HAP-1 (cell line): ENCODE measurements around the gene RAD17.
A peak's percentile ranks its signal among the peaks of the same experiment; 100 is the strongest.
"Not testable (repeated sequence)": the region's sequence is repeated elsewhere in the genome, so short reads cannot be mapped to it uniquely, and the experiment has no call there.

Source experiments
- DNase-seq, 2 experiments: peaks; one replicate each; pipeline ENCODE4 v3.0.0-alpha.2; 2016 to 2020; ENCODE audit warnings: low spot score in 2 of 2
- H3K27me3 ChIP-seq: fragments of 250-450 bp; sonication (Bioruptor Pico); 2 replicates; pipeline ENCODE4 v1.5.1; 2020; ENCODE audit warnings: low read depth, mild to moderate bottlenecking, moderate library complexity
- H3K36me3 ChIP-seq: fragments of 250-450 bp; sonication (Bioruptor Pico); replicated peaks from 2 replicates; pipeline ENCODE4 v1.5.1; 2020; ENCODE audit warnings: mild to moderate bottlenecking
- H3K4me1 ChIP-seq: fragments of 250-450 bp; sonication (Bioruptor Pico); 2 replicates; pipeline ENCODE4 v1.5.1; 2020; ENCODE audit warnings: mild to moderate bottlenecking
- H3K4me3 ChIP-seq: fragments of 250-450 bp; sonication (Bioruptor Pico); 2 replicates; pipeline ENCODE4 v1.5.1; 2020; ENCODE audit warnings: mild to moderate bottlenecking, moderate library complexity
- H3K9me3 ChIP-seq: fragments of 250-450 bp; sonication (Bioruptor Pico); 2 replicates; pipeline ENCODE4 v1.5.1; 2020; ENCODE audit warnings: mild to moderate bottlenecking, moderate library complexity
- in situ Hi-C: fragments of 300-500 bp; cut with MboI; formaldehyde crosslinking; loops from 3 replicates; pipeline ENCODE4 v1.14.3; 2020; ENCODE audit warnings: low sequenced_read_pairs, inconsistent platforms, mixed read lengths

The RAD17 gene

GRCh38 chr5:69416699-69417098 is 47.1 kb downstream of the RAD17 start:
- no peak for DNase-seq
- Histone ChIP-seq H3K4me1 (no peaks in the 10 kb centered on the region), H3K4me3 (no peak overlapping the region), H3K9me3 (no peaks in the 10 kb centered on the region), H3K36me3 (peaks cover 16% of the 10 kb centered on the region), H3K27me3 (no peaks in the 10 kb centered on the region)
- in situ Hi-C loops, result no loop called here

- H3K9me3 ChIP-seq, result no peaks in the 10 kb centered on the region
- in situ Hi-C loops, result no loop called here
- no peaks in the 10 kb centered on the region for H3K4me1 ChIP-seq
- no peak overlapping the region for H3K4me3 ChIP-seq
- no peaks in the 10 kb centered on the region for H3K27me3 ChIP-seq
- H3K36me3 ChIP-seq, result peaks cover 15% of the 10 kb centered on the region
- no peak for DNase-seq
Observed at GRCh38 chr5:69418554-69418953, 48.9 kb downstream of the RAD17 start.

GRCh38 chr5:69431424-69432303 is 62.0 kb downstream of the RAD17 start:
- DNase-seq, result no peak
- in situ Hi-C loops, result no loop called here
- Histone ChIP-seq H3K4me1 (0 out of 2 replicates have a peak, but pooled peaks cover 3% of the 10 kb centered on the region), H3K27me3 (no peaks in the 10 kb centered on the region), H3K36me3 (no peaks in the 10 kb centered on the region), H3K9me3 (no peaks in the 10 kb centered on the region), H3K4me3 (no peak overlapping the region)

DNA sequence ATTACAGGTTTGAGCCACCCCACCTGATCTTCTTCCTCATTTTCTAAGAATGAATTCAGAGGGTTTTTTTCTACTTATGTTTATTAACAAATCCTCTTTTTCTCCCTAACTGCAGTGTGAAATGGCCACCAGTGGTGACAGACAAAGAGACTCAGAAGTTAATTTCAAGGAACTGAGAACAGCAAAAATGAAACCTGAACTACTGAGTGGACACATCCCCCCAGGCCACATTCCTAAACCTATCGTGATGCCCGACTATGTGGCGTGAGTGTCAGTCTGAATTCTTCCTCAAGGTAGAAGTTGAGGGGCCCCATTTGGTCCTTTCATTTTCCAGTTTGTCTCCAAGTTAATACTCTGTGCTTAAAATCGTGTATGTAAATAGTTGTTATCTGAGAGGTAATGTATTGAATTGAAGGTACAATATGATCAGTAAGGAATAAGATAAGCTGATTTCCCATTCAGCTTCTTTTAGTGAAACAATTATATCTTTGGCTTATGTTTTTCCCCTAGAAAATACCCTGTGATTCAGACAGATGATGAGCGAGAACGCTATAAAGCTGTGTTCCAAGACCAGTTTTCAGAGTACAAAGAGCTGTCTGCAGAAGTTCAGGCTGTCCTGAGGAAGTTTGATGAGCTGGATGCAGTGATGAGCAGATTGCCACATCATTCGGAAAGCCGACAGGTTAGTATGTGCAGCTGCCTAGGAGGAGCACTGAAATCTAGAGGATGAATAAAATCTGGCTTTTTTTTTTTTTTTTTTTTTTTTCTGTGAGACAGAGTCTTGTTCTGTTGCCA is 63.0 kb downstream of the RAD17 start:
- in situ Hi-C loops, result no loop called here

DNA sequence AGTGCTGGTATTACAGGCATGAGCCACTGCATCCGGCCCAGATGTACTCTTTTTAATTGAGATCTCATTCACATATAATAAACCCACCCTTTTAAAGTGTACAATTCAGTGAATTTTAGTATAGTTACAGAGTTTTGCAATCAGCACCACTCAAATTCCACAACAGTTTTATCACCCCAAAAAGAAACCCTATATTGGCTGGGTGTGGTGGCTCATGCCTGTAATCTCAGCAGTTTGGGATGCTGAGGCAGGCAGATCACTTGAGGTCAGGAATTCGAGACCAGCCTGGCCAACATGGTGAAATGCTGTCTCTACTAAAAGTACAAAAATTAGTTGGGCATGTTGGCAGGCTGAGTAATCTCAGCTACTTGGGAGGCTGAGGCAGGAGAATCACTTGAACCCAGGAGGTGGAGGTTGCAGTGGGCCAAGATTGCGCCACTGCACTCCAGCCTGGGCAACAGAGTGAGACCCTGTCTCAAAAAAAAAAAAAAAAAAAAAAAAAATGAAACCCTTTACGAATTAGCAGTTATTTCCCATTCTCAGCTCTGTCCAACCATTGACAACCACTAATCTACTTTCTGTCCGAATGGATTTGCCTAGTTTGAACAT is 65.8 kb downstream of the RAD17 start:
- in situ Hi-C loops, H3K27me3 ChIP-seq, H3K36me3 ChIP-seq, H3K4me1 ChIP-seq, H3K9me3 ChIP-seq, H3K4me3 ChIP-seq, DNase-seq: not testable (repeated sequence)

More for the DNA sequence above, 63.0 kb downstream of the RAD17 start:
- H3K4me3 ChIP-seq, result no peak overlapping the region
- H3K9me3 ChIP-seq, result no peaks in the 10 kb centered on the region
- DNase-seq, result no peak
- H3K36me3 ChIP-seq, result no peaks in the 10 kb centered on the region
- H3K27me3 ChIP-seq, result no peaks in the 10 kb centered on the region
- 0 out of 2 replicates have a peak, but pooled peaks cover 3% of the 10 kb centered on the region for H3K4me1 ChIP-seq

- Histone ChIP-seq H3K4me3 (no peak overlapping the region), H3K9me3 (no peaks in the 10 kb centered on the region), H3K36me3 (no peaks in the 10 kb centered on the region), H3K27me3 (no peaks in the 10 kb centered on the region), H3K4me1 (no peaks in the 10 kb centered on the region)
- no peak for DNase-seq
- in situ Hi-C loops, result no loop called here
Observed at GRCh38 chr5:69444127-69444754, 74.6 kb downstream of the RAD17 start.

GRCh38 chr5:69449511-69449910 is 79.9 kb downstream of the RAD17 start:
- DNase-seq, result no peak
- Histone ChIP-seq H3K4me3 (no peak overlapping the region), H3K36me3 (no peaks in the 10 kb centered on the region), H3K27me3 (no peaks in the 10 kb centered on the region), H3K9me3 (no peaks in the 10 kb centered on the region), H3K4me1 (peaks cover 3% of the 10 kb centered on the region)
- in situ Hi-C loops, result no loop called here

DNA sequence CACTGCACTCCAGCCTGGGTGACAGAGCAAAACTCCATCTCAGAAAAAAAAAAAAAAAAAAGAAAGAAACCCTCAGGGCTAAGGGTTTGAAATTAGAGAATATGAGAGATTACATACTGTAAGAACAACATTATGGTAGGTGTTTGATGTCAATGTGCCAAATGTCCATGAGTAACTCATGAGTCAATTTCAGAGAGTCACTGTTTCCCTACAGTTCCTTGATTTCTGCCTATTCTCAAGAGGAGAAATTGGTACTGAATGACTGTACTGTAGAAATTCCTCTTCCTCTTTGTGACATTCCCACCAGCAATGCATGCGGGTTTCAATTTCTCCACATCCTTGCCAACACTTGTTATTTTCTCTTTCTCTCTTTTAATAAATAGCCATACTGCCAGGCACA is 80.5 kb downstream of the RAD17 start:
- Histone ChIP-seq H3K36me3 (no peaks in the 10 kb centered on the region), H3K27me3 (no peaks in the 10 kb centered on the region), H3K4me3 (no peak overlapping the region), H3K9me3 (no peaks in the 10 kb centered on the region), H3K4me1 (peaks cover 7% of the 10 kb centered on the region)
- DNase-seq, result no peak
- in situ Hi-C loops, result no loop called here

GRCh38 chr5:69450527-69450926 is 80.9 kb downstream of the RAD17 start:
- H3K4me3 ChIP-seq, in situ Hi-C loops, H3K27me3 ChIP-seq, H3K9me3 ChIP-seq, H3K4me1 ChIP-seq, H3K36me3 ChIP-seq, DNase-seq: not testable (repeated sequence)

DNA sequence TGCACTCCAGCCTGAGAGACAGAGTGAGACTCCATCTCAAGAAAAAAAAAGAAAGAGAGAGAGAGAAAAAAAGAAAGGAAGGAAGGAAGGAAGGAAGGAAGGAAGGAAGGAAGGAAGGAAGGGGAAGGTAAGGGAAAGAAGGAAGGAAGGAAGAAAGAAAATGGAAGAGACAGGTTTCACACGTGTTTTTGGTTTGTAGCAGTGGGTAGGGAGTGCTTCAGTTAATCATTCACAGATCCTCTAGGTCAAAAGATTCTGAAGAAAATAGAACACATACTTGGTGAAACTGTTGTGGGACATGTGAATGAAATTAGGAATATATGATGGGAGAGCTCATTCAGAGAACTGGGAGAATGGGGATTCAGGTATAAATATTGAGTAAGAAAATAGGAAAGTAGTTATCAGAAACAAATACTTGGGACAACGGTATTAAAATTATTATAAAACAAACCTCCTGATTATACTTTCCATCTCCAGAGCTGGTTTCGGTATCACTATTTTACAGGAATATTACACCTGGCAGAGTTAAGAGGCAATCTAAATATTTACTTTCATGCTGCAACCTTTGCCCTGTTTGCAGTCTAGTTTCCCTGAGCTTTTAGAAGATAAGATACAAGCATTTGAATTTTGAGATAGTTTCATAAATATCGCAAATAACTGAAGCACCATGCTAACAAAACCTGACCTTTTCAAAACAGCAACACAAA is 82.5 kb downstream of the RAD17 start:
- in situ Hi-C loops, result no loop called here
- peaks cover 7% of the 10 kb centered on the region for H3K4me1 ChIP-seq
- H3K9me3 ChIP-seq, result no peaks in the 10 kb centered on the region
- DNase-seq, result no peak
- H3K4me3 ChIP-seq, result no peak overlapping the region
- no peaks in the 10 kb centered on the region for H3K36me3 ChIP-seq
- no peaks in the 10 kb centered on the region for H3K27me3 ChIP-seq

DNA sequence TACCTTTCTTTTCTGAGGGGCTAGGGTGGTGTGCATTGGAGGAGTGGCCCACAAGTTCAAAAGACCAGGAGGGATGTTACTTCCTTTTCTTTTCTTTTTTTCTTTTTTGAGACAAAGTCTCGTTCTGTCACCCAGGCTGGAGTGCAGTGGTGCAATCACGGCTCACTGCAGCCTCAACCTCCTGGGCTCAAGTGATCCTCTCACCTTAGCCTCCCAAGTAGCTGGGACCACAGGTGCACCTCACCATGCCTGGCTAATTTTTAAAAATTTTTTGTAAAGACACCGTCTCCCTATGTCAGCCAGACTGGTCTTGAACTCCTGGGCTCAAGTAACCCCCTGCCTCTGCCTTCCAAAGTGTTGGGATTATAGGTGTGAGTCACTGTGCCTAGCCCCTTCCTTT is 83.9 kb downstream of the RAD17 start:
- H3K36me3 ChIP-seq, H3K9me3 ChIP-seq, H3K4me1 ChIP-seq, DNase-seq, H3K27me3 ChIP-seq, in situ Hi-C loops: not testable (repeated sequence)
- peak overlapping the region; percentile 19 for H3K4me3 ChIP-seq

DNA sequence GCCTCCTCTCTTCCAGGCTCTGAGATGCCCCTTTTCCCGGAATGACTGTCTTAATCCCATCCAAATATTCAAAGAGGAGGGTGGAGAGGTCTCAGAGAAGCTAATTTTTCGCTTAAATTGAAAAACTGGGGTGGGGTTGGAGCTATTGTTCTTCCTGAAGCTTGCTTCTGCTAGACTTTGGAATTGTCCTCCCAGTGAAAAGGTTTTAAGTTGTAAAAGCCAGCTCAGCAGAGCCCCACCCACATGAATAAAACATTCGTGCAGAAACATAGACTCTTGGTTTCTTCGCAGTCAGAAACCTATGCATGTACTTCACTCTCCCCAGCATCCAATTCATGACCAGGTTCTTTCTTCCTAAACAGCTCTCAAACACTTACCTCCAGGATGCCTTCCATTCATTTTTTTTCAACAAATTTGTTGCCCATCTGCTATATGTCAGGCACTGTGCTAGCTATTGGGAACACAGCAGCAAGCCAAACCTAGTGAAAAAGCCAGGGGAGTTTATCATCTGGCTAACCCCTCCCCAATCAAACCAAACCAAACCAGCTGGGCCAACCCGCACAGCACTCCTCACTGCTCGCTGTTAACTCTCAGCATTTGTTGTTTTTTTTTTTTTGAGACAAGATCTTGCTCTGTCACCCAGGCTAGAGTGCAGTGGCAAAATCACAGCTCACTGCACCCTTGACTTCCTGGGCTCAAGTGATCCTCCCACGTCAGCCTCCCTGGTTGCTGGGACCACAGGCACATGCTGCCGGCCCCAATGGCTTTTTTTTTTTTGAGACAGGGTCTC is 85.0 kb downstream of the RAD17 start:
- H3K36me3 ChIP-seq, result no peaks in the 10 kb centered on the region
- in situ Hi-C loops, result no loop called here
- no peaks in the 10 kb centered on the region for H3K27me3 ChIP-seq
- H3K4me3 ChIP-seq, result peak overlapping the region; percentile 19
- no peaks in the 10 kb centered on the region for H3K9me3 ChIP-seq
- H3K4me1 ChIP-seq, result peaks cover 7% of the 10 kb centered on the region
- DNase-seq, result peak; percentile 63 to 87
